HCT116 (cell line): ENCODE results near the gene AXDND1. TPM values are rescaled to one million over a fixed set of nuclear protein-coding genes. Genes with fewer than 3 reads are reported as not detected.

Experiments used
- ATAC-seq: fragments of 200-7000 bp; cut with Tn5 transposase; 2 replicates; pipeline ENCODE4 v1.9.1; 2020; ENCODE audit warnings: mild to moderate bottlenecking, moderate library complexity
- BruUV-seq: library from RNA; stranded (reverse); fragments of 400-500 nt; replicated peaks from 2 replicates; lab custom pipeline; 2021; lab: Mats Ljungman, UMichigan
- CTCF ChIA-PET: fragments of 300-600 bp; sonication (Branson Sonifier 250); formaldehyde crosslinking; loops from one replicate; lab custom pipeline; 2021; ENCODE audit warnings: antibody characterized with exemption; lab: Charles Lee
- POLR2A ChIA-PET: fragments of 300-600, 350-600 bp; sonication (Branson Sonifier 250); formaldehyde crosslinking; loops from one replicate; lab custom pipeline; 2021; ENCODE audit warnings: antibody characterized with exemption; lab: Charles Lee
- RAD21 ChIA-PET, 2 experiments: fragments of 300-600 bp; sonication (Branson Sonifier 250); formaldehyde crosslinking; loops; one replicate each; lab custom pipeline; 2023; ENCODE audit warnings: low total read pairs in 2 of 2; ENCODE audit not compliant: uncharacterized antibody in 2 of 2, unreplicated experiment in 2 of 2, low non-redundant PET in 1 of 2; lab: Charles Lee
- DNase-seq: peaks from one replicate; pipeline ENCODE4 v3.0.0-alpha.2; 2010; ENCODE audit warnings: low read depth, low spot score
- H2AFZ ChIP-seq: fragments of 200-600 bp; shearing (Covaris generic), sonication (generic); 2 replicates; pipeline ENCODE4 v1.6.1; 2017; ENCODE audit warnings: low read depth, mixed run types, mixed read lengths, antibody characterized with exemption, low read length; ENCODE audit not compliant: poor library complexity, severe bottlenecking
- H3K27ac ChIP-seq: 2 replicates; pipeline ENCODE4 v1.5.1; 2012; ENCODE audit warnings: low read depth, low read length
- H3K27me3 ChIP-seq: fragments of 200-600 bp; sonication (generic); 2 replicates; pipeline ENCODE4 v1.6.1; 2016; ENCODE audit warnings: mixed run types, low read length, mixed read lengths; ENCODE audit not compliant: insufficient read depth
- H3K36me3 ChIP-seq, 2 experiments: fragments of 200-500 bp in 1 of 2; fragments of 200-600 bp in 1 of 2; sonication (Bioruptor generic) in 1 of 2; sonication (generic) in 1 of 2; 2 replicates each; pipeline versions ENCODE4 v1.5.1 to v1.6.1; 2014 to 2016; ENCODE audit warnings: low read length in 2 of 2, inconsistent platforms in 1 of 2, mixed read lengths in 1 of 2, mixed run types in 1 of 2; ENCODE audit not compliant: insufficient read depth in 2 of 2, control insufficient read depth in 1 of 2
- H3K4me1 ChIP-seq, 2 experiments: fragments of 200-600 bp in 1 of 2; sonication (generic) in 1 of 2; 2 replicates each; pipeline versions ENCODE4 v1.5.1 to v1.6.1; 2012 to 2017; ENCODE audit warnings: low read length in 2 of 2, inconsistent platforms in 1 of 2, mild to moderate bottlenecking in 1 of 2, mixed read lengths in 1 of 2, mixed run types in 1 of 2, moderate library complexity in 1 of 2; ENCODE audit not compliant: insufficient read depth in 2 of 2, control insufficient read depth in 1 of 2
- H3K4me2 ChIP-seq: fragments of 200-600 bp; sonication (generic); 2 replicates; pipeline ENCODE4 v1.6.1; 2017; ENCODE audit warnings: mixed run types, low read length, mixed read lengths
- H3K4me3 ChIP-seq, 2 experiments: fragments of 200-600 bp in 1 of 2; sonication (generic) in 1 of 2; replicated peaks in 1 of 2; 2 replicates each; pipeline ENCODE4 v1.5.1; 2011 to 2016; ENCODE audit warnings: low read length in 2 of 2, control low read depth in 1 of 2, low read depth in 1 of 2, mild to moderate bottlenecking in 1 of 2, mixed read lengths in 1 of 2, mixed run types in 1 of 2
- H3K79me2 ChIP-seq: fragments of 200-600 bp; sonication (generic); 2 replicates; pipeline ENCODE4 v1.6.1; 2017; ENCODE audit warnings: mild to moderate bottlenecking, mixed run types, low read length, moderate library complexity, mixed read lengths; ENCODE audit not compliant: insufficient read depth
- H3K9ac ChIP-seq: fragments of 200-600 bp; sonication (generic); 2 replicates; pipeline ENCODE4 v1.6.1; 2016; ENCODE audit warnings: low read length, mixed read lengths
- H3K9me2 ChIP-seq: fragments of 200-600 bp; sonication (generic), shearing (Covaris generic); 2 replicates; pipeline ENCODE4 v1.6.1; 2017; ENCODE audit warnings: mixed run types, mild to moderate bottlenecking, moderate library complexity; ENCODE audit not compliant: insufficient read depth
- H3K9me3 ChIP-seq, 2 experiments: fragments of 200-500 bp in 1 of 2; fragments of 200-600 bp in 1 of 2; sonication (Bioruptor generic) in 1 of 2; sonication (generic) in 1 of 2; 2 replicates each; pipeline ENCODE4 v1.6.1; 2014 to 2017; ENCODE audit warnings: low read length in 2 of 2, mixed read lengths in 2 of 2, inconsistent platforms in 1 of 2, low read depth in 1 of 2, mild to moderate bottlenecking in 1 of 2, mixed run types in 1 of 2, moderate library complexity in 1 of 2; ENCODE audit not compliant: control insufficient read depth in 1 of 2, insufficient read depth in 1 of 2
- H4K20me1 ChIP-seq: fragments of 200-600 bp; sonication (generic), shearing (Covaris generic); 2 replicates; pipeline ENCODE4 v1.6.1; 2017; ENCODE audit warnings: mixed run types, mild to moderate bottlenecking, moderate library complexity; ENCODE audit not compliant: insufficient read depth
- CBX3 ChIP-seq: IDR thresholded peaks from 2 replicates; pipeline ENCODE4 v1.6.1; 2012; ENCODE audit warnings: low read depth
- CEBPB ChIP-seq: IDR thresholded peaks from 2 replicates; pipeline ENCODE4 v1.6.1; 2012; ENCODE audit warnings: low read depth
- EGR1 ChIP-seq: IDR thresholded peaks from 2 replicates; pipeline ENCODE4 v1.6.1; 2012; ENCODE audit warnings: low read depth
- ELF1 ChIP-seq: IDR thresholded peaks from 2 replicates; pipeline ENCODE4 v1.6.1; 2012; ENCODE audit warnings: low read depth, borderline replicate concordance
- EZH2phosphoT487 ChIP-seq: fragments of 200-600 bp; IDR thresholded peaks from 2 replicates; pipeline ENCODE4 v1.6.1; 2018; ENCODE audit warnings: antibody characterized with exemption, borderline replicate concordance
- FOSL1 ChIP-seq: IDR thresholded peaks from 2 replicates; pipeline ENCODE4 v1.6.1; 2012; ENCODE audit warnings: low read depth
- JUND ChIP-seq: IDR thresholded peaks from 2 replicates; pipeline ENCODE4 v1.6.1; 2012
- POLR2A ChIP-seq: IDR thresholded peaks from 2 replicates; pipeline ENCODE4 v1.7.0; 2011; ENCODE audit warnings: borderline replicate concordance; ENCODE audit not compliant: insufficient read depth, insufficient read length; ENCODE audit errors: extremely low read depth
- POLR2AphosphoS5 ChIP-seq: IDR thresholded peaks from 2 replicates; pipeline ENCODE4 v1.6.1; 2011; ENCODE audit warnings: mild to moderate bottlenecking, low read depth, low read length, moderate library complexity
- RAD21 ChIP-seq: IDR thresholded peaks from 2 replicates; pipeline ENCODE4 v1.6.1; 2012; ENCODE audit warnings: low read depth, mild to moderate bottlenecking
- SIN3A ChIP-seq: IDR thresholded peaks from 2 replicates; pipeline ENCODE4 v1.6.1; 2012; ENCODE audit warnings: low read depth
- SP1 ChIP-seq: IDR thresholded peaks from 2 replicates; pipeline ENCODE4 v1.6.1; 2012; ENCODE audit warnings: low read depth
- SRF ChIP-seq: IDR thresholded peaks from 2 replicates; pipeline ENCODE4 v1.6.1; 2012; ENCODE audit warnings: low read depth
- TCF7L2 ChIP-seq: IDR thresholded peaks from 2 replicates; pipeline ENCODE4 v1.7.0; 2011; ENCODE audit warnings: borderline replicate concordance, inconsistent platforms; ENCODE audit not compliant: insufficient read depth, insufficient read length; ENCODE audit errors: extremely low read depth
- YY1 ChIP-seq: IDR thresholded peaks from 2 replicates; pipeline ENCODE4 v1.6.1; 2011; ENCODE audit warnings: low read length, low read depth, moderate library complexity, mild to moderate bottlenecking; ENCODE audit not compliant: insufficient replicate concordance; ENCODE audit errors: extremely low read depth
- ZFX ChIP-seq: fragments of 450-650 bp; IDR thresholded peaks from 2 replicates; pipeline ENCODE4 v1.6.1; 2017
- intact Hi-C: fragments of 100-400 bp; cut with micrococcal nuclease; formaldehyde crosslinking; loops from 2 replicates; pipeline ENCODE4 v1.10.0; 2022
- total RNA-seq: library from RNA; stranded (reverse); gene quantifications from one replicate; pipeline ENCODE4 v1.2.1, GENCODE V29; 2021; ENCODE audit not compliant: unreplicated experiment
- TF ChIP-seq, protein P1 (sequence below): IDR thresholded peaks from 2 replicates; pipeline ENCODE4 v1.6.1; 2012
- TF ChIP-seq, protein P2 (sequence below): IDR thresholded peaks from 2 replicates; pipeline ENCODE4 v1.6.1; 2011; ENCODE audit warnings: mild to moderate bottlenecking, low read length, moderate library complexity; ENCODE audit not compliant: insufficient replicate concordance; ENCODE audit errors: extremely low read depth
- TF ChIP-seq, protein P3 (sequence below): IDR thresholded peaks from 2 replicates; pipeline ENCODE4 v1.6.1; 2012; ENCODE audit warnings: low read depth

The AXDND1 gene
- total RNA-seq, 1 experiment from 2014 or later = 2.3 TPM

DNA sequence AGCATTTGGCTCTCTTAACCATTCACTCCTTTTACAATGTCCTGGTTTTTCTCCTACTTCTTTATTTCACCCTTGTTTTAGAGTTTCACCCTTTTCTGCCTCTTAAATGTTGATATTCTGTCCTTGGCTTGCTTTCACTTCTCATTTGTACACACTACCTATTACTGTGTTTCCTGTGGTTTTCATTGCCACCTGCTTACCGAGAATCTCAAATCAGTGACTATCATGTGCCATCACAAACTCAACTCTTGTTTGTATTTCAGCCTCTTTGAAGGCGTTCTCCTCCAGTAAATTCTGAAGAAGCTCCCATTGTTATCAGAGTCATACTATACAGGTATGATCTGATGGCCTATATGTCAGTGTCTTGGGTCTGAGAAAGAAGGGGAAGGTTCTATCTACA lies 144.3 kb downstream of the AXDND1 start:
- ChIA-PET RAD21 (no interaction called here), CTCF (no interaction called here)
- no peak for ATAC-seq
- no peak overlapping the region for H3K4me3 ChIP-seq
- intact Hi-C loops = no loop called here
- H3K79me2 ChIP-seq = no peaks in the 10 kb centered on the region
- no peak overlapping the region for H3K27ac ChIP-seq
- H2AFZ ChIP-seq = no peak overlapping the region
- no peak for DNase-seq
- no peaks in the 10 kb centered on the region for H3K9me2 ChIP-seq
- H3K9ac ChIP-seq = no peak overlapping the region
- TF ChIP-seq RAD21 (no peak), SRF (no peak), CEBPB (no peak), SP1 (no peak), EGR1 (no peak), CBX3 (no peak), EZH2phosphoT487 (no peak), POLR2AphosphoS5 (no peak), SIN3A (no peak), JUND (no peak), FOSL1 (no peak), YY1 (no peak), ELF1 (no peak), POLR2A (no peak), ZFX (no peak), TCF7L2 (no peak)
- TF ChIP-seq, protein P1, sequence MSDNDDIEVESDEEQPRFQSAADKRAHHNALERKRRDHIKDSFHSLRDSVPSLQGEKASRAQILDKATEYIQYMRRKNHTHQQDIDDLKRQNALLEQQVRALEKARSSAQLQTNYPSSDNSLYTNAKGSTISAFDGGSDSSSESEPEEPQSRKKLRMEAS = no peak
- TF ChIP-seq, protein P2, sequence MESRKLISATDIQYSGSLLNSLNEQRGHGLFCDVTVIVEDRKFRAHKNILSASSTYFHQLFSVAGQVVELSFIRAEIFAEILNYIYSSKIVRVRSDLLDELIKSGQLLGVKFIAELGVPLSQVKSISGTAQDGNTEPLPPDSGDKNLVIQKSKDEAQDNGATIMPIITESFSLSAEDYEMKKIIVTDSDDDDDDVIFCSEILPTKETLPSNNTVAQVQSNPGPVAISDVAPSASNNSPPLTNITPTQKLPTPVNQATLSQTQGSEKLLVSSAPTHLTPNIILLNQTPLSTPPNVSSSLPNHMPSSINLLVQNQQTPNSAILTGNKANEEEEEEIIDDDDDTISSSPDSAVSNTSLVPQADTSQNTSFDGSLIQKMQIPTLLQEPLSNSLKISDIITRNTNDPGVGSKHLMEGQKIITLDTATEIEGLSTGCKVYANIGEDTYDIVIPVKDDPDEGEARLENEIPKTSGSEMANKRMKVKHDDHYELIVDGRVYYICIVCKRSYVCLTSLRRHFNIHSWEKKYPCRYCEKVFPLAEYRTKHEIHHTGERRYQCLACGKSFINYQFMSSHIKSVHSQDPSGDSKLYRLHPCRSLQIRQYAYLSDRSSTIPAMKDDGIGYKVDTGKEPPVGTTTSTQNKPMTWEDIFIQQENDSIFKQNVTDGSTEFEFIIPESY = no peak
- TF ChIP-seq, protein P3, sequence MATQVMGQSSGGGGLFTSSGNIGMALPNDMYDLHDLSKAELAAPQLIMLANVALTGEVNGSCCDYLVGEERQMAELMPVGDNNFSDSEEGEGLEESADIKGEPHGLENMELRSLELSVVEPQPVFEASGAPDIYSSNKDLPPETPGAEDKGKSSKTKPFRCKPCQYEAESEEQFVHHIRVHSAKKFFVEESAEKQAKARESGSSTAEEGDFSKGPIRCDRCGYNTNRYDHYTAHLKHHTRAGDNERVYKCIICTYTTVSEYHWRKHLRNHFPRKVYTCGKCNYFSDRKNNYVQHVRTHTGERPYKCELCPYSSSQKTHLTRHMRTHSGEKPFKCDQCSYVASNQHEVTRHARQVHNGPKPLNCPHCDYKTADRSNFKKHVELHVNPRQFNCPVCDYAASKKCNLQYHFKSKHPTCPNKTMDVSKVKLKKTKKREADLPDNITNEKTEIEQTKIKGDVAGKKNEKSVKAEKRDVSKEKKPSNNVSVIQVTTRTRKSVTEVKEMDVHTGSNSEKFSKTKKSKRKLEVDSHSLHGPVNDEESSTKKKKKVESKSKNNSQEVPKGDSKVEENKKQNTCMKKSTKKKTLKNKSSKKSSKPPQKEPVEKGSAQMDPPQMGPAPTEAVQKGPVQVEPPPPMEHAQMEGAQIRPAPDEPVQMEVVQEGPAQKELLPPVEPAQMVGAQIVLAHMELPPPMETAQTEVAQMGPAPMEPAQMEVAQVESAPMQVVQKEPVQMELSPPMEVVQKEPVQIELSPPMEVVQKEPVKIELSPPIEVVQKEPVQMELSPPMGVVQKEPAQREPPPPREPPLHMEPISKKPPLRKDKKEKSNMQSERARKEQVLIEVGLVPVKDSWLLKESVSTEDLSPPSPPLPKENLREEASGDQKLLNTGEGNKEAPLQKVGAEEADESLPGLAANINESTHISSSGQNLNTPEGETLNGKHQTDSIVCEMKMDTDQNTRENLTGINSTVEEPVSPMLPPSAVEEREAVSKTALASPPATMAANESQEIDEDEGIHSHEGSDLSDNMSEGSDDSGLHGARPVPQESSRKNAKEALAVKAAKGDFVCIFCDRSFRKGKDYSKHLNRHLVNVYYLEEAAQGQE = no peak
- TF ChIP-seq, all 23 proteins: peak for 0
- H3K36me3 ChIP-seq = no peaks in the 10 kb centered on the region
- no peaks in the 10 kb centered on the region for H3K27me3 ChIP-seq
- no TSS peak for BruUV-seq
- no peaks in the 10 kb centered on the region for H4K20me1 ChIP-seq
- POLR2A ChIA-PET = no interaction called here
- H3K4me2 ChIP-seq = no peak overlapping the region
- H3K9me3 ChIP-seq = no peaks in the 10 kb centered on the region
- H3K4me1 ChIP-seq = no peaks in the 10 kb centered on the region
